IPS-18c (cell line): ENCODE data around the gene SNAP25.
A peak's percentile ranks its signal among the peaks of the same experiment; 100 is the strongest.

Experiments used
- H3K4me3 ChIP-seq: 2 replicates; pipeline ENCODE4 v1.7.0; 2013; ENCODE audit warnings: low read depth, mild to moderate bottlenecking, low read length, moderate library complexity; ENCODE audit not compliant: insufficient read depth
- H3K9me3 ChIP-seq: one replicate; pipeline ENCODE4 v1.6.1; 2013; ENCODE audit warnings: mild to moderate bottlenecking, low read length, moderate library complexity; ENCODE audit not compliant: control insufficient read depth, insufficient read depth

Gene SNAP25

DNA sequence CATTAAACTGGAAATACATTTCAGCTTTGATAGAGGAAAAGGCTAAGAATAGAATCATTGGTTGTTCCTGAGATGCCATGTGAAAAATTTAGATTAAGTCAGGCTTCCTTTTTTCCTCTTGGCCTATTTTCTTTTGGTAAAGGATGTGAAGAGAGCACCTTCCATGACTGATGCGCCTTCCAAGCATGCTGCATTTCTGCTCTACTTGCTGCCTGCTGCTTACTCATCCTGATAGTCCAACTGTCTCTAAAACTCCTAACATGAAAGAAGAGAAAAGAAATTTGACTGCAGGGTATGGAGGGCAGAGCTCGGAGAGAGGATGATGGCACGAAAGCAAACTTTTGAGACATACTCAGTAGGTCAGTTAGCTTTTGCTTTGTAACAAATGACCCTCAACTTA lies 28.8 kb downstream of the SNAP25 start:
- Histone ChIP-seq H3K4me3 (no peak overlapping the region), H3K9me3 (no peaks in the 10 kb centered on the region)

DNA sequence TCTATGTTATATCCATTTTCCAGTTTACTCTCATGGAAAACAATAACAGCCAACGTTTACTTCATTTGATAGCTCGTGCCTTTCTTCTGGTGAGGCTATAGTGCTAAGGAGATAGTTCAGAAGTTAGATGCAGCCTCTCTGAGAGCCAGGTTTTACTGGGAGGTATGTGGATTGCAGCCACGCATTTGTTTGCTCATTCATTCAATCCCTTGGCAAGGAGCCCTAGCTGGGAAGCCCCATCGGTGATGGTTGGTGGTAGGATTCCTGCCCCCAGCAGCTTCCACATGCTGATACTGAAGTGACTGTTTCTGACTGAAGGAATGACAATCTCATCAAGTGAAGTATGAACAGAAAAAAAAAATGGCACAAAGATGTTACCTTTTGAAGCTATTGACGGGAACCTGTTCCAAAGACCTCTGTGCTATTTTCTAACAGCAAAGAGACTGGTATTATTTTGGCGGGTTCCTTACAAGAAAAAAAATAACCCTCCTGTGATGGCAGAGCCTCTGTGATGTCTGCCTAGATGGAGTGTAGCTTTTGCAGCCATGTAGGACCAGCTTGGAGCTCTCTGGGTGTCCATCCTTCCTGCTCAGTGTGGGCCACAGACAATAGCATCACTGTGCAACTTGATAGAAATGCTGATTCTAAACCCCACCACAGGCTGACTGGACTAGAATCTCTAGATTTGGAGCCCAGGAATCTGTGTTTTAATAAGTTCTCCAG lies 30.6 kb downstream of the SNAP25 start:
- Histone ChIP-seq H3K9me3 (no peaks in the 10 kb centered on the region), H3K4me3 (no peak overlapping the region)

DNA sequence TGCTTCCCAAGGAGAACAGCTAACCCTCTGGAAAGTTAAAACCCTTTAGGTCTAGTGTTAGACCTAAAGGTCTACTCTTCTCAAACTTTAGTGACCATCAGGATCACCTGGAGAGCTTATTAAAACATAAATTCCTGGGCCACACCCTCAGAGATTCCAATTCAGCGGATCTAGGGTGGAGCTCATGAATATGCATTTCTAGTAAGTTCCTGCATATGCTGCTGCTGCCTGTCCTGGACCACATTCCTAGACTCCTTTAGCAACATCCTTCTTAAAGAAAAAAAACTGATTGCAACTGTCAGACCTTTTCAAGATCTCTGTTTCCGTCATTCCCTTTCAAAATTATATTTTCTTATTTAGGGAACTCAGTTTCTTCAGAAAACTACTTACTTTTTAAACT lies 31.2 kb downstream of the SNAP25 start:
- no peak overlapping the region for H3K4me3 ChIP-seq
- no peaks in the 10 kb centered on the region for H3K9me3 ChIP-seq

GRCh38 chr20:10250902-10251301 lies 32.3 kb downstream of the SNAP25 start:
- H3K9me3 ChIP-seq = no peaks in the 10 kb centered on the region
- no peak overlapping the region for H3K4me3 ChIP-seq

DNA sequence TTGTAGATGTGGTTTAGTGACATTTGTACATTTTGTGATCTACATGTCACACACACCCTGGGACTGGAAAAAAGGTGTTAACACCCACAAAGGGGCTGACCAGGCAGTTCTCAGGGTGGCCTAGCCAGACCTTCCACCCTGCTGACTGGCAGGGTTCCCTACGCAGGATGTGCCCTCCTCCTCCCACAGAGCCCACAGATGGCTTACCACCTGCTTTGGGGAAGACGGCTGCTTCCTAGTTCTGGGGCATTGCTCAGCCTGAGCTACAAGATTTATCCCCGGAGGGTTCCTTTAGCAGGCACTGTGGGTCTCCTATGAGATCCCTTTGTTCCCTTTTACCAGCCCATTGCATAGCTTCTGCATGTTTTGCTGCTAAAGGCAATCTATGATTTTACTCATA lies 35.1 kb downstream of the SNAP25 start:
- Histone ChIP-seq H3K4me3 (no peak overlapping the region), H3K9me3 (no peaks in the 10 kb centered on the region)

DNA sequence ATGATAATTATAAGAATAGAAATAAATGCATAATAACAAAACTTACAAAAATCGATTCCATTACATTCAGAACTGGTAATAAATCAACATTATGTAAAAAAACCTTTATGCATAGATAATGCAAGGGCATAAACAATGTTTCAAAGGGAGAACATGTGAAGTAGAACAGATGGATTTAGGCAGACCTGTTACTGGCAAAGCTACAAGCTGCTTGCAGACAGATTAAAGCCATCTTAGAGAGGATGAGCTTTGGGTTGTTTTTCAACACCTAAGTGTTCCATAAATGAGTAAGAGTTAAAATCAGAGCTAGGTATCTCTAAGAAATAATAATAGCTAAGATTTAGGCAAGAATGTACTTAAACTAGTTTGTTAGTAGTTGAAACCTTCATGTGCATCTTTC lies 37.2 kb downstream of the SNAP25 start:
- H3K9me3 ChIP-seq = no peaks in the 10 kb centered on the region

DNA sequence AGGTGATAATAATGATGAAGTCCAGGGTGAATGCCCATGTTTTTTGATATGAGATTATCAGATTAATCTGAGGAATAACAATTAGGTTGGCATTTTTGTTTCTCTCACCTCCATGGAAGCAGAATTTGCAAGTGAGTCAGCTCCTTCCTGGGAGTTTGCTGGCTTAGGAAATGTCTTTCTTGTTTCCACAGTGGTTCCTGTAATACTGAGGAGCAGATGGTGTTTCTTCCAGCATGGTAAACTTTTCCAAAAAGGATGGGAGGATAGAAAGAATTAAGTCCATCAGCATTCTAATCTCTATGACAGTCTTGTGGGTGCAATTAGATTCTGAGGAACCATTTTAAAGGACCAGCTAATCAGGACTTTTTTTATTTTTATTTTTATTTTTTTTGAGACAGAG lies 40.5 kb downstream of the SNAP25 start:
- no peak overlapping the region for H3K4me3 ChIP-seq
- no peaks in the 10 kb centered on the region for H3K9me3 ChIP-seq

More for the DNA sequence above, 37.2 kb downstream of the SNAP25 start:
- H3K4me3 ChIP-seq = no peak overlapping the region

DNA sequence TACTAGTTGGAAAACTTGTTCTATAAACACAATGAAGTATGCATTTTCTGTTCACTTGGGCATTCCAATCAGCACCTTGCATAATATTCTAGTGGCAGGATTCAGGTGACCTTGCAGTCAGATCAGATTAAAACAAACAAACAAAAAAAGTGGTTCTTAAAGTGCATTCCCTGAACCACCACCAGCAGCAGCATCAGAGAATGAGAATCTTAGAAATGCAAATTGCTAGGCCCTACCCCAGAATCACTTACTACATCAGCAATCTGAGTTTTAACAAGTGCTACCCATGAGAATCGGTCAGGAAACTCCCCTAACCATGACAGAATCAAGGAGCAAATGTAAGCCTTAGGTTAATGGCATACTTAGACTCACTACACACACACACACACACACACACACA lies 41.7 kb downstream of the SNAP25 start:
- no peaks in the 10 kb centered on the region for H3K9me3 ChIP-seq
- no peak overlapping the region for H3K4me3 ChIP-seq

DNA sequence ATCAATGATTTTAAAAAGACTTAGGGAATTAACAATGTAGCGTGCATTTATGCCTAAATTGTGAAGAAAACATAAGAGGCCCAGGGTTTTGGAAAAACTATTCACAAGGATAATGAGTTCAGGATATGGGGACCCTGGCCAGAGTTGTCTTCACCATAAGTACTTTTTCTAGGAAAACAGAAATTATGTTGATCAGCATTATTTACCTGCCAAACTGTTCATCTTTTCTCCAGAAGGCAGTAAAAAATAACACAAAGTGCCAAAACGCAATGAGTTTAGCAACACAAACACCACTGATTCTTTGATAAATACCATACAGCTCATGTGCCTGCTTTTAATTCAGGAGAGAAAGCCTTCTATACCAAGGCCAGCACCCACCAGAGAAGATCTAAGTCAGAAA lies 43.1 kb downstream of the SNAP25 start:
- no peaks in the 10 kb centered on the region for H3K9me3 ChIP-seq
- no peak overlapping the region for H3K4me3 ChIP-seq

DNA sequence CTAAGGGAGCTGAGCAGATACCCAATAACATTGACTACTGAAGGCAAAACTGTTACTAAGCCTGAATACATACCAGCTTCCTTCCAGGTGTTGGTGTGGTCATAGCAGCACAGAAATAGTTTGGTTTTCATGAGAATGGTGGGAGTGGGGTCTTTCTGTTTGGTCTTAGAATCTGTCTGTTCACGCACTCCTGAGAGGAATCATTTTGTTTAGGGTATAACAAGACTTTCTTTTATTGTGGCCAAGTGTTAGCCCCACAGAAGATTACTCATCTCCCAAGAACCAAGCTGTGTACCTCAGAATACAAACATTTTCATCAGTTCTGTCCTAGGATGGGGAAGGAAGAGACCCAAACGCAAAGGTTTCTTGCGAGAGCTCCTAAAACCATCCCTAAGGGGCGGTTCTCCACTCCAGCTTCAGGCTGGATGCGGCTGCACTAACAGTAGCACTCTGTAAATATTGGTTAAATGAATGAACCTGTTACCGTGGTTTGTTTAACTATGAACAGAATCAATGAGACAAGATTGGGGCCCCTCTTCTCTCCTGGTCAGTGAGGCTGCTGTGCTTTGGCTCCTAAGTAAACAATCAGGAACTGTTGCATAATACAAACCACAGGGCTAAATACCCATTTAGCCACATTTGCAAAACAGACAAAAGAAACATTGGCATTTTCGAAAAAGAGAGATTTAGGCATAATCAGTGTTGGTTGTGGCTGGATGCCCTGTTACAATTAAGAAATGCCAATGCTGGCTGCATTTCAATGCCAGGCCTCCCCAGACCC lies 44.9 kb downstream of the SNAP25 start:
- H3K4me3 ChIP-seq = peak overlapping the region; percentile 17; the same call in 1 of the 2 replicates
- no peaks in the 10 kb centered on the region for H3K9me3 ChIP-seq

- Histone ChIP-seq H3K9me3 (no peaks in the 10 kb centered on the region), H3K4me3 (no peak overlapping the region)
These were observed 45.5 kb downstream of the SNAP25 start for GRCh38 chr20:10264166-10264558.

DNA sequence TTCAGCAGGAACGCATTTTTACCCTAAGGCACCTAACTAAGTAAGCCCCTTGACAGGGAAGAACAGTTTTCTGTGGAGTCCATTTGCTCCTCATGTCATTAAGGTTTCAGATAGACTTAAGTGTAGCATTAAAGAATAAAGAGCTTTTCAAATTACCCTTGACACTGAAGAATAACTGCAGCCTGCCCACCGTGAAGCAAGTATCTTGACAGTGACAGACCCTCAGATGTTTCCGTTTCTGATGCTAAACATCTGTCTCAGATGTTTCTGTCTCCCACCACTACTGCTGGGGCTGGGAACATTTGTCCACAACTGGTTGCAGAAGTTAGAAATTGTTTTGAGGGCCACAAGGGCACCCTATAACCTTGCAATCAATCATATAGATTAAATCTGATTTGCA lies 50.0 kb downstream of the SNAP25 start:
- no peaks in the 10 kb centered on the region for H3K9me3 ChIP-seq
- H3K4me3 ChIP-seq = no peak overlapping the region

GRCh38 chr20:10270630-10271029 lies 52.0 kb downstream of the SNAP25 start:
- H3K9me3 ChIP-seq = no peaks in the 10 kb centered on the region
- H3K4me3 ChIP-seq = no peak overlapping the region

GRCh38 chr20:10271494-10272219 lies 53.0 kb downstream of the SNAP25 start:
- H3K4me3 ChIP-seq = no peak overlapping the region
- H3K9me3 ChIP-seq = no peaks in the 10 kb centered on the region

DNA sequence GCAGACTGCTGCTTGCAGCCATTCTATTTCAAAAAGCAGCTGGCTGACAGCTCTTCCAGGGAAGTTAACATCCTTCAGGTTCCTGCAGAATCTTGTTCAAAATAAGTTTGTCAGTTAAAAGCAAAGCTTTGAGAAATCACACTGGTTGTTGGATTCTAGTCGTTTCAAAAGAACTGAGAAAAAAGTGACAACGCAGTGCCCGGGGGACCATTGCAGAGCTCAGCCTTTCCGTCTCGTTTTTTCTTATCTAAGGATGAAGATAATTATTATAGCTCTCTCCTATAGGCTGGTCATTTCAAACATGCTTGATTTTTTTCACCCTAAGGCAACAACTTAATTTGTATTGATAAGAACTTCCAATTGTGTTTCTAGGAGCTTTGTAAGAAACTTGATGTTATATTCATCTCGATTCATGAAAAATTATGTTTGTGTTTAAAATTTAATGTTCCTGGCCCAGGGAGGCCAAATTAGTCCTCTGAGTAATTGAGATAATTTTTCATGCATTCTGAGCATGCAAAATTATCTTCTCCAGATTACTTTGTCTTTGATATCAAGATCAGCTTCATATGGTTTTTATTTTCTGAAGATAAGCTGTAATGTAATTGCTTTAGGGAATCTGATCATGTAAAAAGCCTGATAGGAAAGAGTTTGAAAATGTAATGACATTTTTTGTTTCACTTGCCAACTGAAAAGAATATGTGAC lies 58.4 kb downstream of the SNAP25 start:
- no peak overlapping the region for H3K4me3 ChIP-seq
- no peaks in the 10 kb centered on the region for H3K9me3 ChIP-seq

DNA sequence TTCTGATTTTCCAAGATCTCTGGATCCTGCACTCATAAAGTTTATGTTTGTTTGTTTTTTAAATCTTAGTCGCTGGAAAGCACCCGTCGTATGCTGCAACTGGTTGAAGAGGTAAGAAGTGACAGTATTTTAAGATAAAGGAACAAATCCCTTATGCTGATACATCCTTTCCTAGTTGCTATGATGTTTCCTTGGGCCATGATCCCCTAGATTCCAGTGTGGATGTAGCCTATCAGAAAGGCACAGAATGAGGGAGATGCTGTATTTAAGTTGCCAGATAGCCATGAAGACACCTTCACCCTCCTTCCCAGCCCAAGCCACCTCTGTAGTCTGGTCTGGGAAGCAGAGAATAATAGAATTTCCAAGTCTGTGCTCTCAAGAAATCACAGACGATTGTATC lies 59.0 kb downstream of the SNAP25 start:
- no peak overlapping the region for H3K4me3 ChIP-seq
- H3K9me3 ChIP-seq = no peaks in the 10 kb centered on the region

- Histone ChIP-seq H3K4me3 (no peak overlapping the region), H3K9me3 (no peaks in the 10 kb centered on the region)
These were observed 59.8 kb downstream of the SNAP25 start for GRCh38 chr20:10278412-10278811.
